T-cell (primary cell): Measurements from ENCODE around the gene COL15A1. TPM values are rescaled to one million over a fixed set of nuclear protein-coding genes. Genes with fewer than 3 reads are reported as not detected.

Experiments
- ATAC-seq, 4 experiments: fragments of 200-7000 bp in 3 of 4; fragments of 150-1000 bp in 1 of 4; cut with Tn5 transposase; replicated peaks in 1 of 4; 1 replicate in 3 of 4; 2 replicates in 1 of 4; pipeline ENCODE4 v1.10.0; 2021; ENCODE audit warnings: moderate library complexity in 3 of 4, mild to moderate bottlenecking in 2 of 4, moderate number of reproducible peaks in 1 of 4
- CTCF ChIA-PET, 2 donors: fragments of 300-600 bp; sonication (Branson Sonifier 250); formaldehyde crosslinking; loops; one replicate each; lab custom pipeline; 2022; ENCODE audit warnings: antibody characterized with exemption in 2 of 2; lab: Charles Lee
- POLR2A ChIA-PET, 2 donors: fragments of 300-600 bp; sonication (Branson Sonifier 250); formaldehyde crosslinking; loops; one replicate each; lab custom pipeline; 2022; ENCODE audit warnings: antibody characterized with exemption in 2 of 2; lab: Charles Lee
- DNase-seq, 35 experiments: peaks; one replicate each; pipeline versions ENCODE4 v3.0.0 to v3.0.0-alpha.2; 2013 to 2023
- H3K27ac ChIP-seq: one replicate; pipeline ENCODE4 v1.5.1; 2013; ENCODE audit warnings: low read length
- H3K27me3 ChIP-seq, 2 experiments: replicated peaks in 1 of 2; 1 replicate in 1 of 2; 2 replicates in 1 of 2; pipeline versions ENCODE4 v1.6.1 to v1.7.0; 2013; ENCODE audit warnings: low read length in 1 of 2, mixed read lengths in 1 of 2; ENCODE audit not compliant: control insufficient read depth in 2 of 2, insufficient read depth in 2 of 2; ENCODE audit errors: extremely low read depth in 1 of 2
- H3K36me3 ChIP-seq, 2 donors: 1 replicate in 1 of 2; 2 replicates in 1 of 2; pipeline versions ENCODE4 v1.6.1 to v1.7.0; 2013; ENCODE audit warnings: low read length in 1 of 2; ENCODE audit not compliant: control insufficient read depth in 2 of 2, insufficient read depth in 1 of 2; ENCODE audit errors: extremely low read depth in 1 of 2
- H3K4me1 ChIP-seq, 2 experiments: 1 replicate in 1 of 2; 2 replicates in 1 of 2; pipeline versions ENCODE4 v1.6.1 to v1.7.0; 2013; ENCODE audit warnings: low read length in 2 of 2, mixed read lengths in 1 of 2; ENCODE audit not compliant: insufficient read depth in 2 of 2, control insufficient read depth in 1 of 2; ENCODE audit errors: extremely low read depth in 1 of 2
- H3K4me3 ChIP-seq, 2 donors: 1 replicate in 1 of 2; 2 replicates in 1 of 2; pipeline versions ENCODE4 v1.5.1 to v1.7.0; 2013; ENCODE audit warnings: mild to moderate bottlenecking in 2 of 2, low read length in 1 of 2, moderate library complexity in 1 of 2; ENCODE audit not compliant: control insufficient read depth in 1 of 2; ENCODE audit errors: extremely low read depth in 1 of 2
- H3K9me3 ChIP-seq: 2 replicates; pipeline ENCODE4 v1.7.0; 2013
- H3K27ac Mint-ChIP-seq, 2 donors: one replicate each; pipeline ENCODE4 v1.8.0; 2020 to 2021; ENCODE audit warnings: mild to moderate bottlenecking in 2 of 2, mixed read lengths in 2 of 2
- H3K27me3 Mint-ChIP-seq, 2 donors: one replicate each; pipeline ENCODE4 v1.8.0; 2021 to 2022; ENCODE audit warnings: mixed read lengths in 2 of 2
- H3K36me3 Mint-ChIP-seq: one replicate; pipeline ENCODE4 v1.8.0; 2021; ENCODE audit warnings: mixed read lengths
- H3K4me1 Mint-ChIP-seq, 3 donors: one replicate each; pipeline ENCODE4 v1.8.0; 2020 to 2022; ENCODE audit warnings: mixed read lengths in 3 of 3, mild to moderate bottlenecking in 1 of 3
- H3K4me3 Mint-ChIP-seq, 3 donors: one replicate each; pipeline ENCODE4 v1.8.0; 2020 to 2022; ENCODE audit warnings: mild to moderate bottlenecking in 3 of 3, mixed read lengths in 3 of 3, moderate library complexity in 3 of 3
- H3K9me3 Mint-ChIP-seq, 3 donors: one replicate each; pipeline ENCODE4 v1.8.0; 2020 to 2022; ENCODE audit warnings: mixed read lengths in 3 of 3
- WGBS: methylation state at CpG from one replicate; pipeline ENCODE4 v1.1.5; 2013; ENCODE audit warnings: missing lambda C conversion rate; ENCODE audit not compliant: insufficient coverage; 5-methylcytosine and 5-hydroxymethylcytosine counted together
- total RNA-seq, 35 experiments: library from RNA in 6 of 35; stranded (reverse) in 6 of 35; fragments of 120-200 nt in 1 of 35; gene quantifications; one replicate each; pipeline versions ENCODE4 v1.2.1 to v1.2.4 and lab custom pipeline; 2013 to 2026

Gene COL15A1
- total RNA-seq, 5 donors from 2014 or later (not counting 1 experiment from before 2014, with no cell fraction given): 0.15 to 0.20 (median 0.19) TPM; not detected in 2

DNA sequence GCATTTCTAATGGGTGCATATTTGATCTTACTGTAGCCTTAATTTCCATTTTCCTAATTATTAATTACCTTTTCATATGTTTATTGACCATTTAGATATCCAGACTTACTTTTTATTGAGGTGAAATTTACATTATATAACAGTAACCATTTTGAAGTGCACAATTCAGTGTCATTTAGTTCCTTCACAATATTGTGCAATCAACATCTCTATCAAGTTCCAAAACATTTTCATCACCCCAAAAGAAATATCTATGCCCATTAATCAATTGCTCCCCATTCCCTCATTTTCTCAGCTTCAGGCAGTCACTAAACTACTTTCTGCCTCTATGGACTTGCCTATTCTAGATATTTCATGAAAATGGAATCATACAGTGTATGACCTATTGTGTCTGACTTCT, 5.9 kb downstream of the COL15A1 start:
- Histone ChIP-seq H3K27me3 (peaks cover 9 to 14% of the 10 kb centered on the region in 2 experiments), H3K4me1 (peaks cover 0 to 2% of the 10 kb centered on the region in 2 experiments), H3K9me3 (peaks cover 2% of the 10 kb centered on the region), H3K4me3 (no peak overlapping the region), H3K27ac (no peak overlapping the region), H3K36me3 (no peaks in the 10 kb centered on the region)
- ATAC-seq (no peak), DNase-seq (no peak)
- Mint-ChIP-seq H3K27ac (no peak overlapping the region), H3K4me3 (no peak overlapping the region), H3K9me3 (no peaks in the 10 kb centered on the region), H3K36me3 (no peaks in the 10 kb centered on the region), H3K4me1 (peaks cover 4% of the 10 kb centered on the region in 3 donors), H3K27me3 (peaks cover 41% of the 10 kb centered on the region in 2 donors)
- ChIA-PET CTCF (interaction anchor here in 1 of 2 donors (0.5 kb wide), 1 partner anchor 29 kb away, joined by 3 read pairs; no protein-coding TSS in a partner anchor), POLR2A (no interaction called here)

GRCh38 chr9:98950262-98950661, 6.6 kb downstream of the COL15A1 start:
- Histone ChIP-seq H3K4me3 (no peak overlapping the region), H3K36me3 (no peaks in the 10 kb centered on the region), H3K9me3 (peaks cover 2% of the 10 kb centered on the region), H3K4me1 (no peaks in the 10 kb centered on the region), H3K27me3 (peaks cover 4 to 13% of the 10 kb centered on the region in 2 experiments), H3K27ac (no peak overlapping the region)
- no peaks in the 10 kb centered on the region for H3K36me3 Mint-ChIP-seq
- H3K4me1 Mint-ChIP-seq: no peaks in the 10 kb centered on the region
- DNase-seq (no peak), ATAC-seq (no peak)
- H3K27me3 Mint-ChIP-seq: peaks cover 34 to 36% of the 10 kb centered on the region in 2 donors
- no peaks in the 10 kb centered on the region for H3K9me3 Mint-ChIP-seq
- ChIA-PET CTCF (interaction anchor here in 1 of 2 donors (0.5 to 0.7 kb wide), 2 partner anchors 28 to 235 kb away, joined by 3 to 6 read pairs; no protein-coding TSS in a partner anchor), POLR2A (no interaction called here)
- H3K27ac Mint-ChIP-seq: no peak overlapping the region
- WGBS: no CpG with 5 or more reads among the region's 1 CpG
- H3K4me3 Mint-ChIP-seq: no peak overlapping the region

GRCh38 chr9:98951967-98952366, 8.3 kb downstream of the COL15A1 start:
- ATAC-seq (no peak), DNase-seq (no peak)
- Mint-ChIP-seq H3K36me3 (no peaks in the 10 kb centered on the region), H3K4me3 (no peak overlapping the region), H3K4me1 (no peaks in the 10 kb centered on the region), H3K27me3 (peaks cover 26% of the 10 kb centered on the region in 2 donors), H3K9me3 (peaks cover 0 to 4% (median 2%) of the 10 kb centered on the region in 3 donors), H3K27ac (no peak overlapping the region)
- CTCF ChIA-PET: no interaction called here
- H3K4me3 ChIP-seq: no peak overlapping the region
- no peaks in the 10 kb centered on the region for H3K36me3 ChIP-seq
- no CpG with 5 or more reads among the region's 1 CpG for WGBS
- H3K27me3 ChIP-seq: peaks cover 0 to 7% of the 10 kb centered on the region in 2 experiments
- H3K27ac ChIP-seq: no peak overlapping the region
- peaks cover 2% of the 10 kb centered on the region for H3K9me3 ChIP-seq
- H3K4me1 ChIP-seq: no peaks in the 10 kb centered on the region
- POLR2A ChIA-PET: interaction anchor here in 1 of 2 donors (0.6 kb wide), 1 partner anchor 75 kb away, joined by 3 read pairs; no protein-coding TSS in a partner anchor

GRCh38 chr9:98953581-98954243, 10.0 kb downstream of the COL15A1 start:
- ChIA-PET CTCF (no interaction called here), POLR2A (no interaction called here)
- Mint-ChIP-seq H3K27ac (no peak overlapping the region), H3K4me1 (no peaks in the 10 kb centered on the region), H3K36me3 (no peaks in the 10 kb centered on the region), H3K4me3 (no peak overlapping the region), H3K27me3 (peaks cover 18 to 29% of the 10 kb centered on the region in 2 donors), H3K9me3 (peaks cover 0 to 11% (median 3%) of the 10 kb centered on the region in 3 donors)
- H3K27ac ChIP-seq: no peak overlapping the region
- WGBS: 100% methylated on average over 1 of the region's 2 CpGs
- no peaks in the 10 kb centered on the region for H3K36me3 ChIP-seq
- peaks cover 0 to 9% of the 10 kb centered on the region in 2 experiments for H3K27me3 ChIP-seq
- ATAC-seq (no peak), DNase-seq (no peak)
- peaks cover 2% of the 10 kb centered on the region for H3K9me3 ChIP-seq
- no peaks in the 10 kb centered on the region for H3K4me1 ChIP-seq
- no peak overlapping the region for H3K4me3 ChIP-seq

- no CpG with 5 or more reads among the region's 2 CpGs for WGBS
These were observed 10.5 kb downstream of the COL15A1 start for GRCh38 chr9:98954244-98954610.

DNA sequence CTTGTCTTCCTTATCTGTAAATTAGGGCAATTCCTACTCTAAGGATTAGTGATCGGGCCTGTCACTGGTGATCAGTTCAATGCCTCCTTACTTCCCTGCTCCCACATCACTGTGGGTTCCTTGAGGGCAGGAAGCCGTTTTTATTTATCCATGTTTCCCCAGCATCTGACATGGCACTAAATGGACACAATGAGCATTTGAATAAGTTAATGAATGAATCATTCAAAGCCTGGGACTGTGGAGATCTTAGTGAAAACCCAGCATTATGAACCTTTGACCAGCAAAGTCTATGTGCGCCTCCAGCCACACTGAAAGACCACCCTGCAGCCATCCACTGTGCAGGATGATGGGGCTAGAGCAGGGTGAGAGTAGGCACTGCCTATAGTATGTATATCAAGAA, 11.6 kb downstream of the COL15A1 start:
- H3K27ac ChIP-seq: no peak overlapping the region
- H3K4me1 ChIP-seq: no peaks in the 10 kb centered on the region
- H3K4me1 Mint-ChIP-seq: no peaks in the 10 kb centered on the region
- no peaks in the 10 kb centered on the region for H3K36me3 Mint-ChIP-seq
- no peak for DNase-seq
- H3K4me3 Mint-ChIP-seq: no peak overlapping the region
- ChIA-PET CTCF (interaction anchor here in 1 of 2 donors (0.7 kb wide), 1 partner anchor 22 kb away, joined by 3 read pairs; no protein-coding TSS in a partner anchor), POLR2A (no interaction called here)
- no peaks in the 10 kb centered on the region for H3K36me3 ChIP-seq
- H3K4me3 ChIP-seq: no peak overlapping the region
- WGBS: 100% methylated on average over 1 of the region's 3 CpGs
- peaks cover 24 to 35% of the 10 kb centered on the region in 2 donors for H3K27me3 Mint-ChIP-seq
- no peaks in the 10 kb centered on the region for H3K9me3 ChIP-seq
- ATAC-seq: no peak
- H3K27me3 ChIP-seq: peaks cover 0 to 15% of the 10 kb centered on the region in 2 experiments
- peaks cover 0 to 11% (median 3%) of the 10 kb centered on the region in 3 donors for H3K9me3 Mint-ChIP-seq
- no peak overlapping the region for H3K27ac Mint-ChIP-seq

More at GRCh38 chr9:98954244-98954610, 10.5 kb downstream of the COL15A1 start:
- H3K27ac Mint-ChIP-seq: no peak overlapping the region
- no peak for DNase-seq
- peaks cover 0 to 9% of the 10 kb centered on the region in 2 experiments for H3K27me3 ChIP-seq
- no peak overlapping the region for H3K27ac ChIP-seq
- H3K36me3 ChIP-seq: no peaks in the 10 kb centered on the region
- POLR2A ChIA-PET: no interaction called here
- CTCF ChIA-PET: no interaction called here
- H3K4me1 Mint-ChIP-seq: no peaks in the 10 kb centered on the region
- no peak for ATAC-seq
- peaks cover 18 to 29% of the 10 kb centered on the region in 2 donors for H3K27me3 Mint-ChIP-seq
- peaks cover 2% of the 10 kb centered on the region for H3K9me3 ChIP-seq
- no peak overlapping the region for H3K4me3 ChIP-seq
- H3K36me3 Mint-ChIP-seq: no peaks in the 10 kb centered on the region
- peaks cover 0 to 11% (median 3%) of the 10 kb centered on the region in 3 donors for H3K9me3 Mint-ChIP-seq
- H3K4me3 Mint-ChIP-seq: no peak overlapping the region
- H3K4me1 ChIP-seq: no peaks in the 10 kb centered on the region
